GM12878 (cell line): Measurements from ENCODE around the gene CALY. TPM values are rescaled to one million over a fixed set of nuclear protein-coding genes. Genes with fewer than 3 reads are reported as not detected.

Experiments
- ATF7 ChIP-seq: fragments of 450-650 bp; IDR thresholded peaks from 2 replicates; pipeline ENCODE4 v1.6.1; 2016; ENCODE audit warnings: low read depth, mild to moderate bottlenecking
- BRCA1 ChIP-seq: IDR thresholded peaks from 2 replicates; pipeline ENCODE4 v1.6.1; 2011; ENCODE audit warnings: low read depth, low read length, improper control_type of control experiment
- CEBPZ ChIP-seq: fragments of 150-350 bp; IDR thresholded peaks from 2 replicates; pipeline ENCODE4 v1.6.1; 2016; ENCODE audit warnings: low read depth, low read length
- CHD4 ChIP-seq: fragments of 200-600 bp; sonication (generic); IDR thresholded peaks from 2 replicates; pipeline ENCODE4 v1.6.1; 2016; ENCODE audit warnings: mild to moderate bottlenecking
- ETV6 ChIP-seq, 2 experiments: fragments of 450-650 bp in 1 of 2; IDR thresholded peaks in 1 of 2; conservative IDR thresholded peaks in 1 of 2; 2 replicates each; pipeline ENCODE4 v1.6.1; 2014; ENCODE audit warnings: antibody characterized with exemption in 1 of 2, borderline replicate concordance in 1 of 2, low read depth in 1 of 2, mild to moderate bottlenecking in 1 of 2, moderate library complexity in 1 of 2
- JUND ChIP-seq: IDR thresholded peaks from 2 replicates; pipeline ENCODE4 v1.6.1; 2012; ENCODE audit warnings: low read depth, mild to moderate bottlenecking, low read length, improper control_type of control experiment, moderate library complexity
- KDM1A ChIP-seq: fragments of 200-600 bp; sonication (generic); IDR thresholded peaks from 2 replicates; pipeline ENCODE4 v1.6.1; 2016; ENCODE audit warnings: borderline replicate concordance
- MEF2B ChIP-seq: fragments of 450-650 bp; IDR thresholded peaks from 2 replicates; pipeline ENCODE4 v1.6.1; 2018; ENCODE audit warnings: mild to moderate bottlenecking, moderate library complexity; ENCODE audit not compliant: partially characterized antibody, poor library complexity, severe bottlenecking
- MLLT1 ChIP-seq: fragments of 450-650 bp; IDR thresholded peaks from 2 replicates; pipeline ENCODE4 v1.6.1; 2016; ENCODE audit warnings: mild to moderate bottlenecking
- MYB ChIP-seq: fragments of 150-350 bp; IDR thresholded peaks from 2 replicates; pipeline ENCODE4 v1.6.1; 2014; ENCODE audit warnings: mild to moderate bottlenecking, low read depth, low read length, borderline replicate concordance
- NBN ChIP-seq: fragments of 450-650 bp; IDR thresholded peaks from 2 replicates; pipeline ENCODE4 v1.6.1; 2016
- PBX3 ChIP-seq: IDR thresholded peaks from 2 replicates; pipeline ENCODE4 v1.6.1; 2011; ENCODE audit warnings: mild to moderate bottlenecking, low read depth, low read length, moderate library complexity; ENCODE audit not compliant: insufficient replicate concordance
- ZBTB4 ChIP-seq: fragments of 450-650 bp; formaldehyde crosslinking; IDR thresholded peaks from 2 replicates; pipeline ENCODE4 v1.4.0; 2022; ENCODE audit warnings: mild to moderate bottlenecking, moderate library complexity
- ZNF687 ChIP-seq: fragments of 450-650 bp; IDR thresholded peaks from 2 replicates; pipeline ENCODE4 v1.6.1; 2017; ENCODE audit warnings: mild to moderate bottlenecking, moderate library complexity
- polyA plus RNA-seq, 11 experiments: library from polyadenylated mRNA; depleted of rRNA in 4 of 11; unstranded in 6 of 11; stranded (reverse) in 5 of 11; fragments of >200 nt; fragmentation: Nextera tagmentation in 4 of 11; fragmentation: Illumina TruSeq in 1 of 11; extraction: Ambion mirVana in 4 of 11; extraction: Trizol in 1 of 11; gene quantifications; 1 replicate in 1 of 11; 2 replicates in 10 of 11; pipeline versions ENCODE4 v1.2.1 to v1.2.3, GENCODE V29; 2011 to 2016; ENCODE audit warnings: inconsistent platforms in 2 of 11, missing spikeins in 2 of 11, low read depth in 1 of 11
- total RNA-seq, 4 experiments: library from RNA; depleted of rRNA in 3 of 4; stranded (reverse); fragments of >200 nt in 3 of 4; fragmentation: Illumina TruSeq in 1 of 4; extraction: Trizol in 1 of 4; gene quantifications; 2 replicates each; pipeline versions ENCODE4 v1.2.1 to v1.2.3, GENCODE V29; 2013 to 2021

CALY gene
- total and polyA plus RNA-seq, 10 of the 15 experiments (the other 5 are each of a cell fraction or from before 2014, with no cell fraction given): 0.07 TPM; not detected in 9

- TF ChIP-seq ZBTB4 (CRISPR knock-in tag) (no peak), BRCA1 (no peak), NBN (no peak; the same call in 1 of the 2 replicates), ETV6 (conservative IDR thresholded peaks at IDR 0.05 in 1 of 2, IDR thresholded peaks at IDR 0.05 in 1 of 2; ENCODE audit: borderline replicate concordance in 1 of 2, low read depth in 1 of 2) (peak in 1 of 2 experiments; percentile 82; a peak in 2 of 4 replicates), ATF7 (peak; percentile 85; the same call in 1 of the 2 replicates), KDM1A (no peak), CHD4 (no peak), MEF2B (peak; percentile 58), MYB (no peak), ZNF687 (no peak), JUND (no peak), MLLT1 (0 out of 2 replicates have a peak, but pooled peaks have one; percentile 26), CEBPZ (no peak), PBX3 (no peak)
These were observed 61.7 kb downstream of the CALY start (continued) for GRCh38 chr10:133274751-133275683.
